ENCODE data around the gene ATXN10.

DNA sequence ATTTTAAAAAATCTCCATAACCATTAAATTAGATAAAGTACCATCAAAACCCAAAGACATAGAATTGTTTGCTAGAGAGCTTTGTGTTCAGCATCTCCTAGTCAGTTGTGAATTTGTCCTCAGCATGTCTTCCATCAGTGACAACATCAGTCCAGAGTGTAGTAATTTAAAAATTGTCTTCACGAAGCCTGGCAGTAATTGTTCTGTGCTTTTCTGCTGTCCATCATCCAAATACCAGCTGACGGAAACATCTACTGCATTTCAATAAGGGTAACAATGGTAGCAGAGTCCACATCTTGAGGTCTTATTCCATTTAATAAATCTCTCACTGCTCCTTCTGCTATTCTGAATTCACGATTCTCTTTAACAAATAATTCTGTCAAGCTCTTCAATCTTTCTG lies 121.5 kb downstream of the ATXN10 start:
- TF ChIP-seq, protein P1, sequence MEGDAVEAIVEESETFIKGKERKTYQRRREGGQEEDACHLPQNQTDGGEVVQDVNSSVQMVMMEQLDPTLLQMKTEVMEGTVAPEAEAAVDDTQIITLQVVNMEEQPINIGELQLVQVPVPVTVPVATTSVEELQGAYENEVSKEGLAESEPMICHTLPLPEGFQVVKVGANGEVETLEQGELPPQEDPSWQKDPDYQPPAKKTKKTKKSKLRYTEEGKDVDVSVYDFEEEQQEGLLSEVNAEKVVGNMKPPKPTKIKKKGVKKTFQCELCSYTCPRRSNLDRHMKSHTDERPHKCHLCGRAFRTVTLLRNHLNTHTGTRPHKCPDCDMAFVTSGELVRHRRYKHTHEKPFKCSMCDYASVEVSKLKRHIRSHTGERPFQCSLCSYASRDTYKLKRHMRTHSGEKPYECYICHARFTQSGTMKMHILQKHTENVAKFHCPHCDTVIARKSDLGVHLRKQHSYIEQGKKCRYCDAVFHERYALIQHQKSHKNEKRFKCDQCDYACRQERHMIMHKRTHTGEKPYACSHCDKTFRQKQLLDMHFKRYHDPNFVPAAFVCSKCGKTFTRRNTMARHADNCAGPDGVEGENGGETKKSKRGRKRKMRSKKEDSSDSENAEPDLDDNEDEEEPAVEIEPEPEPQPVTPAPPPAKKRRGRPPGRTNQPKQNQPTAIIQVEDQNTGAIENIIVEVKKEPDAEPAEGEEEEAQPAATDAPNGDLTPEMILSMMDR (conservative IDR thresholded peaks at IDR 0.05), result no peak
- no peak for TF ChIP-seq ZFX (IDR thresholded peaks at IDR 0.05)
